Smooth muscle cell (in vitro differentiated cells): ENCODE data around the gene FAM107B. TPM values are rescaled to one million over a fixed set of nuclear protein-coding genes. Genes with fewer than 3 reads are reported as not detected.

Source experiments
- DNase-seq: peaks from one replicate; lab custom pipeline; 2025; ENCODE audit not compliant: unreplicated experiment; lab: John Stamatoyannopoulos, UW
- H2AFZ ChIP-seq: fragments of 200-600 bp; sonication (generic); 2 replicates; pipeline ENCODE4 v1.6.0; 2016; ENCODE audit warnings: antibody characterized with exemption, low read depth, mild to moderate bottlenecking
- H3F3A ChIP-seq: fragments of 200-600 bp; sonication (generic); 2 replicates; pipeline ENCODE4 v1.6.0; 2017; ENCODE audit warnings: antibody characterized with exemption, low read depth
- H3K27ac ChIP-seq: fragments of 200-600 bp; sonication (generic); 2 replicates; pipeline ENCODE4 v1.5.1; 2016; ENCODE audit warnings: low read depth, mild to moderate bottlenecking
- H3K27me3 ChIP-seq: fragments of 200-600 bp; sonication (generic); 2 replicates; pipeline ENCODE4 v1.6.1; 2016; ENCODE audit warnings: low read depth, mild to moderate bottlenecking
- H3K36me3 ChIP-seq: fragments of 200-600 bp; sonication (generic); 2 replicates; pipeline ENCODE4 v1.5.1; 2016; ENCODE audit warnings: low read depth
- H3K4me1 ChIP-seq: fragments of 200-600 bp; sonication (generic); 2 replicates; pipeline ENCODE4 v1.5.1; 2016; ENCODE audit warnings: low read depth
- H3K4me2 ChIP-seq: fragments of 200-600 bp; sonication (generic); 2 replicates; pipeline ENCODE4 v1.6.0; 2016; ENCODE audit warnings: mild to moderate bottlenecking
- H3K4me3 ChIP-seq: fragments of 200-600 bp; sonication (generic); 2 replicates; pipeline ENCODE4 v1.5.1; 2016; ENCODE audit warnings: mild to moderate bottlenecking
- H3K79me2 ChIP-seq: fragments of 200-600 bp; sonication (generic); 2 replicates; pipeline ENCODE4 v1.6.0; 2016; ENCODE audit warnings: low read depth, mild to moderate bottlenecking
- H3K9ac ChIP-seq: fragments of 200-600 bp; sonication (generic); 2 replicates; pipeline ENCODE4 v1.6.0; 2016; ENCODE audit warnings: low read depth
- H3K9me3 ChIP-seq: fragments of 200-600 bp; sonication (generic); replicated peaks from 2 replicates; pipeline ENCODE4 v1.5.1; 2016; ENCODE audit warnings: low read depth
- H4K20me1 ChIP-seq: fragments of 200-600 bp; sonication (generic); 2 replicates; pipeline ENCODE4 v1.6.0; 2016; ENCODE audit warnings: low read depth
- WGBS: methylation state at CpG from one replicate; pipeline ENCODE4 v1.1.7; 2016; ENCODE audit warnings: low lambda C conversion rate; 5-methylcytosine and 5-hydroxymethylcytosine counted together
- polyA plus RNA-seq: library from polyadenylated mRNA; unstranded; fragments of >200 nt; fragmentation: Nextera tagmentation; extraction: Ambion mirVana; gene quantifications from 2 replicates; pipeline ENCODE4 v1.2.1, GENCODE V29; 2016
- total RNA-seq: library from RNA; depleted of rRNA; stranded (reverse); fragments of >200 nt; gene quantifications from 2 replicates; pipeline ENCODE4 v1.2.3, GENCODE V29; 2014
- TF ChIP-seq, protein P1 (sequence below): fragments of 200-600 bp; sonication (generic); IDR thresholded peaks from 2 replicates; pipeline ENCODE4 v1.5.1; 2017; ENCODE audit warnings: borderline replicate concordance, mild to moderate bottlenecking, antibody characterized with exemption; ENCODE audit not compliant: insufficient read depth, poor library complexity, severe bottlenecking

FAM107B gene
- total and polyA plus RNA-seq, 2 experiments from 2014 or later = 8.7 to 9.0 TPM

DNA sequence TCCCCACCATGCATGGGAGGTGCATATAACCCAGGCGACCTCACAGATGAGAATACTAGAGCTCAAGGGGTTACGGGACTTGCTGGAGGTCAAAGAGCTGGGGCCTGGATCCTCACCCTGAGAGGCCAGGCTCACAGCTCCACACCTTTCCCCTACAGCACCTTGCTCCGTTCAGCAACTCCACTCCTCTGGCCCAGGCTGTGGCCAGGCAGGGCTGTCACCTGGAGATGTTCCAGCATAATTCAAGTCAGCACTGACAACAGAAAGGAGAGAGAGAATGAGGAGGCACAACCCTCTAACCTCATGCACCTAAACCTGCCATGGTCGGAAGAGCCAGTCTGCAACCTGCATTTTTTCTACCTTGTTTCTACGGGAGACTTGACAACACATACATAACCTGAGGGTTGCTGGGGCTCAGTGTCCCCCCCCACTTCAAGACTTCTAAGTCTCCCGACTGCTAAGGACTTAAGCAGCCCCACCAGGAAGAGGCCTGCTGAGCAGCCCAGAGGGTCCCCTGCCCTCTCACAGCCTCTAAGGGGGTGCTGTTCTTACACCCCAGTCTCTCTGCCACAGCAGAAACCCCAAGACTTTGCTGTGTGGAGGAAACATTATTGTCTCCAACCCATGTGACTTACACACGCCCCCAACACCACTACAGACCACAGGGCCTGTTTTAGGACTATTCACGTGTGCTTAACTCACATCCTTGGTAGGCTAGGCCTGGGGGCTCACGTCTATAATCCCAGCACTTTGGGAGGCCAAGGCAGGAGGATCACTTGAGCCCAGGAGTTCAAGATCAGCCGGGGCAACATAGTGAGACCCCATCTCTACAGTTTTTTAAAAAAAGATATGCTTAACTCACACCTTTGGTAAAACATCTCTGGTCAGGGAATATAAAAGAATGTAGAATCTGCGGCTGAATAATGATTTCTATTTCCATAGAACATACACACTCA is 175.6 kb downstream of the FAM107B start:
- no peak for DNase-seq
- H3K27ac ChIP-seq = no peak overlapping the region
- no peak overlapping the region for H2AFZ ChIP-seq
- TF ChIP-seq, protein P1, sequence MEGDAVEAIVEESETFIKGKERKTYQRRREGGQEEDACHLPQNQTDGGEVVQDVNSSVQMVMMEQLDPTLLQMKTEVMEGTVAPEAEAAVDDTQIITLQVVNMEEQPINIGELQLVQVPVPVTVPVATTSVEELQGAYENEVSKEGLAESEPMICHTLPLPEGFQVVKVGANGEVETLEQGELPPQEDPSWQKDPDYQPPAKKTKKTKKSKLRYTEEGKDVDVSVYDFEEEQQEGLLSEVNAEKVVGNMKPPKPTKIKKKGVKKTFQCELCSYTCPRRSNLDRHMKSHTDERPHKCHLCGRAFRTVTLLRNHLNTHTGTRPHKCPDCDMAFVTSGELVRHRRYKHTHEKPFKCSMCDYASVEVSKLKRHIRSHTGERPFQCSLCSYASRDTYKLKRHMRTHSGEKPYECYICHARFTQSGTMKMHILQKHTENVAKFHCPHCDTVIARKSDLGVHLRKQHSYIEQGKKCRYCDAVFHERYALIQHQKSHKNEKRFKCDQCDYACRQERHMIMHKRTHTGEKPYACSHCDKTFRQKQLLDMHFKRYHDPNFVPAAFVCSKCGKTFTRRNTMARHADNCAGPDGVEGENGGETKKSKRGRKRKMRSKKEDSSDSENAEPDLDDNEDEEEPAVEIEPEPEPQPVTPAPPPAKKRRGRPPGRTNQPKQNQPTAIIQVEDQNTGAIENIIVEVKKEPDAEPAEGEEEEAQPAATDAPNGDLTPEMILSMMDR = no peak
- no peaks in the 10 kb centered on the region for H3K36me3 ChIP-seq
- H3F3A ChIP-seq = no peaks in the 10 kb centered on the region
- H3K4me1 ChIP-seq = peaks cover 6% of the 10 kb centered on the region
- H3K79me2 ChIP-seq = peaks cover 16% of the 10 kb centered on the region
- H3K27me3 ChIP-seq = no peaks in the 10 kb centered on the region
- no peak overlapping the region for H3K4me3 ChIP-seq
- H4K20me1 ChIP-seq = peaks cover 82% of the 10 kb centered on the region
- H3K4me2 ChIP-seq = no peak overlapping the region
- H3K9ac ChIP-seq = no peak overlapping the region
- H3K9me3 ChIP-seq = no peaks in the 10 kb centered on the region
- 98% methylated on average over 11 of the region's 11 CpGs for WGBS

DNA sequence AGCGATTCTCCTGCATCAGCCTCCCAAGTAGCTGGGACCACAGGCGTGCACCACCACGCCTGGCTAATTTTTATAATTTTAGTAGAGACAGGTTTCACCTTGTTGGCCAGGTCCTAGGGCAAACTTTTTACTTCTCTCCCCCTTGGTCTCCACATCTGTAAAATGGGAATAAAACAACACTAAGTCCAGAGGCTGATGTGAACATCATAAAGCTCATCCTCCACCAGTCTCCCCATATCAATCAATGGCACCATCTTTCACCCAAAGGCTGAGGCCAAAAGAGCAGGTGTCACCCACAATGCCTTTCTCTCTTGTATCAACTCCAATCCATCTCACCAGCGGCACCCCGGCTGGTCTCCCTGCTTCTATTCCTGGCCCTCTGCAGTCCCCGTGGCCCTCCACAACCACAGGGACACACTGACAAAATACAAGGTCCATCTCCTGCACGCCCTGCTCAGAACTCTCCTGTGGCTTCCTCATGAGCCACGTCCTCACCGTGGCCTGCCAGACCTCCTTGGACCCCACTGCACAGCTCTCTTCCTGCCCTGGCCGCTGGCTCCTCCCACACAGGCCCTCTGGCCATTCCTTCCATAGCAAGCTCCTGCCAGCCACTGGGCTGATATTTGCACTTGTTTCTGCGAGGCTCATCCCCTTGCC is 179.0 kb downstream of the FAM107B start:
- H3K4me2 ChIP-seq = no peak overlapping the region
- H2AFZ ChIP-seq = no peak overlapping the region
- H3K27ac ChIP-seq = no peak overlapping the region
- H3K27me3 ChIP-seq = no peaks in the 10 kb centered on the region
- H4K20me1 ChIP-seq = peaks cover 80% of the 10 kb centered on the region
- TF ChIP-seq, protein P1 = no peak
- H3K79me2 ChIP-seq = peaks cover 11% of the 10 kb centered on the region
- H3F3A ChIP-seq = no peaks in the 10 kb centered on the region
- no peaks in the 10 kb centered on the region for H3K4me1 ChIP-seq
- no peak overlapping the region for H3K9ac ChIP-seq
- 96% methylated on average over 11 of the region's 11 CpGs for WGBS
- no peak overlapping the region for H3K4me3 ChIP-seq
- H3K36me3 ChIP-seq = no peaks in the 10 kb centered on the region
- H3K9me3 ChIP-seq = no peaks in the 10 kb centered on the region
- DNase-seq = no peak

DNA sequence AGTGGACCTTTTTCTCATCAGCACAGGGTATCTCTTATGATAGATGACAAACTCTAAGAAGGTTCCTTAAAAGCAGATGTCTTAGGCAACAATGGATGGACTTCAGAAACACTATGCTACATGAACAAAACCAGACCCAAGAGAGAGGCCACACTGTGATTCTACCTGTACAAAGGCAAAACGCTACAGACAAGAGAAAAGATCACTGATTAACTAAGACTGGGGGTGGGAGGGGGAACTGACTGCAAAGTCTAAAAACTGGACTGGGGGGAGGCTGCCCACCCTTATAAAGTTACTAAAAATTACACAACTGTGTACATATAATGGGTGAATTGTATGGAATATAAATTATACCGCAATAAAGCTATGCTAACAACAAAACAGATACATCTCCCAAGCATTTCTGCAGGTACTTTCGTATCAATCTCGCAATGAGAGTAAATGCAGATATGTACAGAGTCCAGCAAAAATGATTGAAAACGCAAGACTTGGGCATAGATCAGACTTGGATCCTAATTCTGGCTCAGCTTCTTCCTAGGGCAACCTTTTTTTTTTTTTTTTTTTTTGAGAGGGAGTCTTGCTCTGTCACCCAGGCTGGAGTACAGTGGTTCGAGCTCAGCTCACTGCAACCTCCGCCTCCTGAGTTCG is 179.7 kb downstream of the FAM107B start:
- no peaks in the 10 kb centered on the region for H3K9me3 ChIP-seq
- H3K4me3 ChIP-seq = no peak overlapping the region
- peaks cover 77% of the 10 kb centered on the region for H4K20me1 ChIP-seq
- DNase-seq = no peak
- no peak overlapping the region for H3K27ac ChIP-seq
- 97% methylated on average over 8 of the region's 8 CpGs for WGBS
- H3K27me3 ChIP-seq = no peaks in the 10 kb centered on the region
- no peak overlapping the region for H3K4me2 ChIP-seq
- H2AFZ ChIP-seq = no peak overlapping the region
- no peaks in the 10 kb centered on the region for H3K36me3 ChIP-seq
- TF ChIP-seq, protein P1 = no peak
- H3K9ac ChIP-seq = no peak overlapping the region
- no peaks in the 10 kb centered on the region for H3F3A ChIP-seq
- no peaks in the 10 kb centered on the region for H3K4me1 ChIP-seq
- peaks cover 8% of the 10 kb centered on the region for H3K79me2 ChIP-seq
